GM19193 (cell line): Measurements from ENCODE around the gene PBX1.

Experiments
- POLR2A ChIP-seq: IDR thresholded peaks from 4 replicates; pipeline ENCODE4 v1.6.1; 2011; ENCODE audit not compliant: insufficient read depth, insufficient read length; ENCODE audit errors: extremely low read depth

The PBX1 gene

DNA sequence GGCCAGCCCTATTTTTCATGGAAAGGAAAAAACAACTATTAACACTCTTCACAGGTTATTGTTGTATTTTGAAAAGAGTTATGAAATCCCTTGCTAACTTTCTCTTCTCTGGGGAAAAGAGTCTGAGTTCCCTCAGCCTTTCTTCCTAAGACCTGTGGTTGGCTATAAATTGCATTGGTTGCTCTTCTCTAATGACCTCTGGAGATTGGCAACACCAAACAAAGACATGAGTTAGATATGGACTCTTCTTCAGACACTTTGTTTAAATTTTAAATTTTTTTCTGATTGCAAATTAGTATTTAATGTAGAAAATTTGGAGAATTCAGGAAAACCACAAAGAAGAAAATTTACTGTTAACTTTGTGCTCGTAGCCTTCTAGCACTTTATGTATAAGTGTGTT, 275.7 kb downstream of the PBX1 start:
- TF ChIP-seq POLR2A: no peak

GRCh38 chr1:164836614-164837018, 277.6 kb downstream of the PBX1 start:
- no peak for TF ChIP-seq POLR2A

GRCh38 chr1:164838786-164839185, 279.8 kb downstream of the PBX1 start:
- TF ChIP-seq POLR2A: no peak

GRCh38 chr1:164840936-164841335, 282.0 kb downstream of the PBX1 start:
- TF ChIP-seq POLR2A: no peak

DNA sequence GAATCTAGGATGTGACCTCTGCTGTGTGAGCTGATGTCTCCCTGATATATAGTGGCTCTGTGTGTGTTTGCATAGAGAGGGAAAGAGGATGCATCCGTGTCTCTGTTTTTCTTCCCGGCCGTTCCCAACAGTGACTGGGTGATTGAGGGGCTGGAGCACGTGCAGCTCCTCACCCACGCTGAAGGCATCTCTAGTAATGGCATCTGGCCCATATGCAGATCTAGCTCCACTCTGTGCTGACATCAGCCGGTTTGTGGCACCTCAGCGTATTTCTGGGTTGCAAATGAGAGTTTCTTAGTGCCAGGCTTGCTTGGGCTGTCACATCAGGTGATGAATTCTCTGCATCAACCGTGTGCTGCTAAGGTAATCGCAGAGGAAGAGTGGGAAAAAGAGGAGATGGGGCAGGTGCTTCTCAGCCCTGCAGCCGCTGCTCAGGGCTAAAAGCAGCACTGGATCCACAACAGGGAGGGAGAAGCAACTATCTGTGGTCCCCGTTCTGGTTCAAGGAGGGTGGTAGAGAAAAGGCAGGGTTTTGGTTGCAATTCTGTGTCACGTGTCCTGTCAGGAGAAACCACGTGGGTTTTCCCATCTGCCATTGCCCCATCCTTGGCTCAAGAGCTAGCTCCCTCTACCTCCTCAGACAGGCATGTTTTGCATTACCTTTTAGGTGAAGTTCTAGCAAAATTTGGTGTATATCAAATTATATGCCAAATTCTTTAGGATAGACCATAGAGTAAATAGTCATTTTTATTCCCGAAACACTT, 282.9 kb downstream of the PBX1 start:
- TF ChIP-seq POLR2A: no peak

DNA sequence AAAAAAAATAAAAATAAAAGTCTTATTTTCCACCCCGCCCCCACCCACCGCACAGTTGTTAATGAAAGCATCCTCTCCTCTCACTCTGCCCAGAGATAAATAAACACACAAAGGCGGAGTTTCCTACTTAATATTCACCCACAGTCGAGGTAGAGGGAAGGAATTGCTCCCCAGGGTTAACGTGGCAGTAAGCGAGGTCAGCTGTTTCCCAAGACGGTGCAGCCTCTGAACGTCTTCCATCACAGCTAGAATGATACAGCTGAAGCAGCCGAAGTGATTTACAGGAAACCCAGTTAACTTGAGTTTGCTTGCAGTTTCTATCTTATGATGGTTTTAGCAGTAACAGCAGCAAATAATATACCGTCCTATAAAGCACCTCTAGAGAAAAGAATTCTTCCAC, 283.9 kb downstream of the PBX1 start:
- TF ChIP-seq POLR2A: no peak

DNA sequence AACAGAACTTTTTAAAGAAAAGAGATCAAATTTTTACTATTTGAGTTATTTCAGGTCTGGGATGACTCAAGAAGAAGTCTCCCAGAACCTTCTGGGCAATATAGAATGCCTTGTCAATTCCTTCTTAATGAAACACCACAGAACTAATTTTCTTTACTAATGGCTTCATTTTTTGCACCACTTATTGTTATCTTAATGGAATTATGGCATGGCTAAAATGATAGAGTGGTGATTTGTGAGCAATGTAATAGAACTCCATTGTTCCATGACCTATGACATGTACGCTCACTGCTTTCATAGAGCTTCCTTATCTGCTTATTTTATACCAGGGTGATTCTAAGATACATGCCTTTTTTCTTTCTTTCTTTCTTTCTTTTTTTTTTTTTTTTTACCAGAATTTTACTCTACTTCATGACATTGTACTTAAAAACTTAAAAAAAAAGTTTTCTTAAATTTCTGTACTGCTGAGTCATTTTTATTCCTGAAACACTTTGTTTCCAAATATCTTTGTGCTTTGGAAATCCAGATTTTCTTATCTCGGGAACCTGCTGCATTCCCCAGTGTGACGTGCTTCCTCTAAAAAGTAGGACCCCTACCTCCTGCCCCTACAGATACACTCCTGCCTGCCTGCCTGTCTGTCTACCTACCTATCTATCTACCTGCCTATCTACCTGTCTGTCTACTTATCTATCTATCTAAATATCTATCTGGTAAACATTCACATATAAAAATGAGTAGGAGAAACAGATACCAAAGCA, 284.9 kb downstream of the PBX1 start:
- TF ChIP-seq POLR2A: no peak

- TF ChIP-seq POLR2A: no peak
These were observed 288.0 kb downstream of the PBX1 start for GRCh38 chr1:164846731-164847691.

GRCh38 chr1:164853146-164853545, 294.2 kb downstream of the PBX1 start:
- TF ChIP-seq POLR2A: no peak

DNA sequence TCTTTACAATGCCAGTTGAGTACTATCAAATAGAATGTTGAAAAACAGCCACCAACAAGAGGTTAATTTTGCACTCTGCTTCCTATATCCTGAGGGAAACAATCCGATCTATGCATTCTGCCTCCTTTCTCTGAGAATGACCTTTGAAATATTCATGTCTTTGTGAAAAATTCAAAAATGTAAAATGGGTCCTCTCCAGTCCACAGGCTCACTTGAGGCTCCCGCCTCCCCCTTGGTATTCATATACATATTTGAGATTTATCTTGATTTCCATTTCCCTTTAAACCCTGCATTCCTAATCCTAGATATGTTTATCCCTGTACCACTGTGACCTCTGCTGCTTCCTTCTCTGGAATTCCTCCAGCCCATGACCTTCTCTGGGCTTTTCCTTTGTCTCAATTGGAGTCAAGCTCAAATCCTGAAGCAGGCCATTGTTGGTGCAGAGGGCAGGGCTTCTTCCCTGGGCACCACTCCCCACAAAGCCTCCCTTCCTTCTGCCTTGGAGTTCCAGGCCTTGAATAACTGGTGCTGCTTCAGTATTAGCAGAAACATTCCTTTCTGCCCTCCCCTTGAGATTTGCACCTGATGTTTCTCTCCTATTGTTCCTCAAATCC, 296.8 kb downstream of the PBX1 start:
- no peak for TF ChIP-seq POLR2A

DNA sequence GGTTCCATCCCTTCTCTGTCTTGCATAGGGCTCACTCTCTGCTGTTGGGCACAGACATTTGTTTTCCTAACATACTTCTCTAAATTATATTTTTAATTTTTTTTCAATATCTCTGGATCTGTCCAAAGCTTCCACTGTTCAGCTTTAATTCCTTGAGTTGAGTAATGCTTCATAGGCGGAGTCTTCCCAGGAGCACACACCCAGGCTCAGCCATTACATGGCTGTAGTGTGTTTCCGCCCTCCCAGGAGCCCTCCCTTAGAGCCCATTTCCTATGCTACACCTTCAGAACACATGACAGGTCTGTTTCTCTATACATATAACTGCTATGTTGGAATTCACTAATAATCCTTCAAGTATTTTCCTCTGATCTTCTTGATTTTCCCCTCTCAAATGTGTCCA, 297.4 kb downstream of the PBX1 start:
- no peak for TF ChIP-seq POLR2A

DNA sequence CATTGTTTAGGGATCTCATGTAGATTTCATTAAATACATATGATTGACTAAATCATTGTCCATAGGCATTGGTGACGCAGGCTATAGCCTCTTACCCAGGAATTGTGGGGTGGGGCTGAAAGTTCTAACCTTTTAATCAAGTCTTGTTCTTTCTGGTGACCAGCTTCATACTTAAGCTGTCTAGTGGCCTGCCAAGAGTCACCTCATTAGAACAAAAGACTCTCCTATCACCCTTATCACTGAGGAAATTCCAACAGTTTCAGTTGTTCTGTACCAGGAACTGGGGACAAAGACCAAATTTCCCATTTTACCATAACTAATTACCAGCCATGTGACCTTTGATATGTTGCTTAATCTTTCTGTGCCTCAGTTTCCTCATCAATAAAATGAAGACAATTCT, 298.5 kb downstream of the PBX1 start:
- no peak for TF ChIP-seq POLR2A

DNA sequence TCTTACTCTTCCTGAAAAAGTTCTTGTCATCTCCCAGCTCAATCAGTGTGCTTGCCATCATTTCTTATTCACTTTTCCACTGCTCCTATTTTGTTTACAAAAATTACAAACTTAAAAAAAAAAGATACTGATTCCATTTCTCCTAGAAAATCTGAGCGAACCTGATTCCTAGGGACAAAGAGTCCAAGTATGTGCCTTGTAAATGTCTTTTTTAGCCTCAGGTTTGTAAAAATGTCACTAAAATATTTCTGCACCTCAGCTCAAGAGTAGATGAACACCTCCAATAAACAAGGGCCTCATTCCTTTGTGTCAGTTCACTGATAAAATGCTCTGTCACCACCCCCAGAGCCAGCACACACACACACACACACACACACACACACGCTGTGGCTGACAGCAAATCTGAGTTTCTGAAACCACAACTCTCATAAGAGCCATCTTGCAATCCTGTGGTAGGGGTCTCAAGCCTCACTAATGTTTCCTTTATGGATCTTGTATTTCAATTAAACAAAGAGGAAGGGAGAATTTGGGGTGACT, 299.2 kb downstream of the PBX1 start:
- TF ChIP-seq POLR2A: no peak

- TF ChIP-seq POLR2A: no peak
These were observed 302.6 kb downstream of the PBX1 start for GRCh38 chr1:164861632-164862031.

GRCh38 chr1:164863056-164863455, 304.1 kb downstream of the PBX1 start:
- TF ChIP-seq POLR2A: no peak

DNA sequence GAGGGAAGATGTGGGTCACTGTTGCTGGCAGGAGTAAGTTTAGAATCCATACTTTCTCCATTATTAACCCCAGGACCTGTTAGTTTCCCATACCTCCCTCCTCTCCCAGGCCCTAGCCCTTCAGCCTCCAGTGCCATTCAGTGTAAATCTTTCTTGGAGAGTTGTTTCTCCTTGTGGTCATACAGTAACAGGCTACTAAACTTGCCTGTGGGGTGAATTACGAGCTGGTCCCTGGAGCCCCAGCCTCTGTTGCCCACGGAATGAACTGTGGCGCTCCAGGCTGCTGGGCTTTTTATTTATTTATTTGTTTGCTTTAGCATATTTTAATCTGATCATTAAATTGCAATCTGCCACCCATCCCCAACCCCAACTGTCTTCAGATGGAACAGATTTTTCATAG, 305.2 kb downstream of the PBX1 start:
- no peak for TF ChIP-seq POLR2A
